DND-41 (cell line): Measurements from ENCODE around the gene IMPDH2.

ENCODE experiments used
- ATAC-seq: fragments of 200-7000 bp; cut with Tn5 transposase; 3 replicates; pipeline ENCODE4 v1.9.1; 2021; ENCODE audit warnings: low read depth; ENCODE audit not compliant: insufficient read depth
- DNase-seq: peaks from one replicate; pipeline ENCODE4 v3.0.0-alpha.2; 2020
- H2AFZ ChIP-seq: 2 replicates; pipeline ENCODE4 v1.6.0; 2012; ENCODE audit warnings: low read depth, low read length
- H3K27ac ChIP-seq: 2 replicates; pipeline ENCODE4 v1.5.1; 2012; ENCODE audit warnings: low read length, inconsistent platforms
- H3K27me3 ChIP-seq: fragments of 200-600 bp; sonication (generic); 2 replicates; pipeline ENCODE4 v1.6.0; 2012; ENCODE audit warnings: low read length, mild to moderate bottlenecking, inconsistent platforms; ENCODE audit not compliant: insufficient read depth, poor library complexity
- H3K36me3 ChIP-seq: 2 replicates; pipeline ENCODE4 v1.5.1; 2012; ENCODE audit warnings: low read length, inconsistent platforms; ENCODE audit not compliant: insufficient read depth
- H3K4me1 ChIP-seq: 2 replicates; pipeline ENCODE4 v1.5.1; 2012; ENCODE audit warnings: mild to moderate bottlenecking, low read length; ENCODE audit not compliant: insufficient read depth
- H3K4me2 ChIP-seq: 2 replicates; pipeline ENCODE4 v1.6.0; 2012; ENCODE audit warnings: mild to moderate bottlenecking, moderate library complexity, low read length, inconsistent platforms; ENCODE audit not compliant: insufficient read depth
- H3K4me3 ChIP-seq, 2 experiments: fragments of 200-600 bp in 1 of 2; shearing (Covaris generic) in 1 of 2; 2 replicates each; pipeline ENCODE4 v1.5.1; 2012 to 2016; ENCODE audit warnings: inconsistent platforms in 2 of 2, low read length in 2 of 2, mild to moderate bottlenecking in 2 of 2, low read depth in 1 of 2, moderate library complexity in 1 of 2
- H3K79me2 ChIP-seq: 2 replicates; pipeline ENCODE4 v1.6.0; 2012; ENCODE audit warnings: low read length, inconsistent platforms; ENCODE audit not compliant: insufficient read depth
- H3K9ac ChIP-seq: 2 replicates; pipeline ENCODE4 v1.6.0; 2012; ENCODE audit warnings: low read depth, mild to moderate bottlenecking, inconsistent platforms, low read length, moderate library complexity
- H3K9me3 ChIP-seq: 2 replicates; pipeline ENCODE4 v1.5.1; 2012; ENCODE audit warnings: low read length, moderate library complexity, mild to moderate bottlenecking, inconsistent platforms; ENCODE audit not compliant: insufficient read depth, severe bottlenecking
- H4K20me1 ChIP-seq: 2 replicates; pipeline ENCODE4 v1.6.0; 2012; ENCODE audit warnings: low read length; ENCODE audit not compliant: insufficient read depth
- EZH2 ChIP-seq: IDR thresholded peaks from 3 replicates; pipeline ENCODE4 v1.6.1; 2012; ENCODE audit warnings: borderline replicate concordance, low read depth, mild to moderate bottlenecking, moderate library complexity, low read length, inconsistent platforms; ENCODE audit not compliant: severe bottlenecking
- TF ChIP-seq, protein P1 (sequence below): IDR thresholded peaks from 2 replicates; pipeline ENCODE4 v1.5.1; 2012; ENCODE audit warnings: borderline replicate concordance, low read length, moderate library complexity, mild to moderate bottlenecking; ENCODE audit not compliant: poor library complexity, severe bottlenecking; ENCODE audit errors: extremely low read depth

Gene IMPDH2

DNA sequence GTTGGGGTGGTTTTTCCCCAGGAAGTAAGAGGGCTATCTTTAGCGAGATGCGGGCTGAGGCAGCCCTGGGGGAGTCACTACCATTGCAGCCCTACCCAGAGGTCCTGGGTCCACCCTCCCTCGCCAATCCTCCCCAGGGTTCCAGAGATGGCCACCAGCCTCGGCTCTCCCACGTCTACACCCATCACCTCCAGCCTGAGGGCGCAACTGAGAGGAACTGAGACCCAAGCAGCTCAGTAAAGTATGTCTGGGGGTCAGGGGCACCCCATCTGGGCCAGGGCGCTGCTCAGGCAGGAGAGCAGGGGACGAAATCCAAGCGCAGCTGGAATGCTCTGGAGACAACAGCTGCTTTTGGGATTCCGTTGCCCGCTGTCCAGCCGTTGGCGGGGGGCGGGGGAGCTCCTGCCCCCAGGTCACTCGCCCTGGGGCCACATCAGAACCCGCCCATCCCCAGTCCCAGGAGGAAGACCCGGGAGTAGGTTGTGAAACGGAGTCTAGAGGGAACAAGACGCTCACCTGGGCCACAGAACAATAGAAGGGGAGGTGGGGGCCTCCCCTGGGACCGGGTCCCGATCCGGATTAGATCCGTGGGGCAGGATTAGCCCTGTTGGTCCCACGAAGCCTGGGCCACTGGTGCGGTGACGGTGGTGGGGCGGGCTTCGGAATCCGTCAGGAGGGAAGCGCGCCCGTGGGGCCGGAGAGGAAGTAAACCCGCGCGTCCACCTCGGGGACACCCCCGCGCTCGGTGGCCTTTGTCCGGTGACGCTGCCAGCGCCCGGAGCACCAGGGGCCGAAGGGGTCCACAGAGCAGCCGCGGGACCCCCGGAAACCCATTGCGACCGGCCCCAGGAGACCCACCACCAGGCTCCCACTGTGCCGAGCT is 8.6 kb downstream of the IMPDH2 start:
- DNase-seq (peak; percentile 43), ATAC-seq (no peak)
- H4K20me1 ChIP-seq = peaks cover 35% of the 10 kb centered on the region

DNA sequence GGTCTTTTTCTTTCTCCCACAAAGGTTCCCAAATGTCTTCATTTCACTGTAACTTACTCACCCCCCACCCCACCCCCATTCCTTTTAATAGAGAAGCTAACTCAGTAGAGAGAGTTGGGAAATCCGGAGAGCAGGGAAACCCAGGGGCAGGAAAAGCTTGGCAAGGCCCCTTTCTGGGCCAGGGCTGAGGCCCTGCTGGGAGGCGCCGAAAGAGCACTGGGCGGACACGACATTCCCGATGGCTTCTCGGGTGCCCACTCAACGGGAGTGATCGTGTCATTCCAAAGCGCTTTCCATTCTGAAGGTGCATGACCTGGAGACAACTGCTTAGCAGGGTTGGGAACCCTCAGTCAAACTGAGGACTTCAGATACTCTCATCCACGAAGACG is 9.3 kb downstream of the IMPDH2 start:
- no peak for DNase-seq
- TF ChIP-seq, protein P1, sequence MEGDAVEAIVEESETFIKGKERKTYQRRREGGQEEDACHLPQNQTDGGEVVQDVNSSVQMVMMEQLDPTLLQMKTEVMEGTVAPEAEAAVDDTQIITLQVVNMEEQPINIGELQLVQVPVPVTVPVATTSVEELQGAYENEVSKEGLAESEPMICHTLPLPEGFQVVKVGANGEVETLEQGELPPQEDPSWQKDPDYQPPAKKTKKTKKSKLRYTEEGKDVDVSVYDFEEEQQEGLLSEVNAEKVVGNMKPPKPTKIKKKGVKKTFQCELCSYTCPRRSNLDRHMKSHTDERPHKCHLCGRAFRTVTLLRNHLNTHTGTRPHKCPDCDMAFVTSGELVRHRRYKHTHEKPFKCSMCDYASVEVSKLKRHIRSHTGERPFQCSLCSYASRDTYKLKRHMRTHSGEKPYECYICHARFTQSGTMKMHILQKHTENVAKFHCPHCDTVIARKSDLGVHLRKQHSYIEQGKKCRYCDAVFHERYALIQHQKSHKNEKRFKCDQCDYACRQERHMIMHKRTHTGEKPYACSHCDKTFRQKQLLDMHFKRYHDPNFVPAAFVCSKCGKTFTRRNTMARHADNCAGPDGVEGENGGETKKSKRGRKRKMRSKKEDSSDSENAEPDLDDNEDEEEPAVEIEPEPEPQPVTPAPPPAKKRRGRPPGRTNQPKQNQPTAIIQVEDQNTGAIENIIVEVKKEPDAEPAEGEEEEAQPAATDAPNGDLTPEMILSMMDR = no peak
- no peak for TF ChIP-seq EZH2
- peaks cover 48% of the 10 kb centered on the region for H3K36me3 ChIP-seq
- ATAC-seq = no peak
- peaks cover 36% of the 10 kb centered on the region for H4K20me1 ChIP-seq
- H3K4me1 ChIP-seq = peaks cover 63% of the 10 kb centered on the region
- H3K4me2 ChIP-seq = peak overlapping the region; percentile 95
- H3K27ac ChIP-seq = peak overlapping the region; percentile 99
- peak overlapping the region; percentile 80; the same call in 1 of the 2 replicates for H2AFZ ChIP-seq
- peak overlapping the region; percentile 96 for H3K9ac ChIP-seq
- peaks cover 48% of the 10 kb centered on the region for H3K79me2 ChIP-seq
- H3K4me3 ChIP-seq = peak overlapping the region; percentile 51 to 94; a peak in 3 of 4 replicates
- no peaks in the 10 kb centered on the region for H3K9me3 ChIP-seq
- no peaks in the 10 kb centered on the region for H3K27me3 ChIP-seq

More for the DNA sequence above, 8.6 kb downstream of the IMPDH2 start:
- peaks cover 48% of the 10 kb centered on the region for H3K36me3 ChIP-seq
- TF ChIP-seq EZH2 = no peak
- TF ChIP-seq, protein P1 = no peak
- peak overlapping the region; percentile 51 to 94 for H3K4me3 ChIP-seq
- peak overlapping the region; percentile 96 for H3K9ac ChIP-seq
- no peaks in the 10 kb centered on the region for H3K27me3 ChIP-seq
- H3K79me2 ChIP-seq = peaks cover 54% of the 10 kb centered on the region
- peaks cover 70% of the 10 kb centered on the region for H3K4me1 ChIP-seq
- H2AFZ ChIP-seq = peak overlapping the region; percentile 80
- H3K4me2 ChIP-seq = peak overlapping the region; percentile 95
- H3K9me3 ChIP-seq = no peaks in the 10 kb centered on the region
- peak overlapping the region; percentile 99 for H3K27ac ChIP-seq

DNA sequence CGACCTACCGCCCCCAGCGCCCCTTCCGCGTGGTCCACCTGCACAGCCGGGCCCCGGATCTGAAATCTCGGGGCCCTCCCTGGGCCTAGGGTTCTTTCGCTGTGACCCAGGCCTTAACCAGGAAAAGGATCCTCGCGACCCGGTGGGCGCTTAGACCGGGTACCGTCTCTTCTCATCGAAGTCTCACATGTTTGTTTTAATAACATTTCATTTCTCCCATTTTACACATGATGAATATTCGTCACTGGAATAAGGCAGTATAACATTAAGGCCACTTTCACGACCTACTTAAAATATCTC is 10.5 kb downstream of the IMPDH2 start:
- Histone ChIP-seq H3K27ac (peak overlapping the region; percentile 64), H3K9me3 (no peaks in the 10 kb centered on the region), H3K79me2 (peaks cover 41% of the 10 kb centered on the region), H2AFZ (peak overlapping the region; percentile 73), H3K4me3 (peak overlapping the region; percentile 56 to 94; a peak in 3 of 4 replicates), H4K20me1 (peaks cover 43% of the 10 kb centered on the region), H3K36me3 (peaks cover 48% of the 10 kb centered on the region), H3K4me1 (peaks cover 50% of the 10 kb centered on the region), H3K9ac (peak overlapping the region; percentile 64), H3K27me3 (no peaks in the 10 kb centered on the region), H3K4me2 (peak overlapping the region; percentile 95)
- no peak for ATAC-seq
- no peak for DNase-seq
- TF ChIP-seq EZH2 = no peak
- TF ChIP-seq, protein P1 = no peak
